AG09309 (cell line): Measurements from ENCODE around the gene NKAP.
A peak's percentile ranks its signal among the peaks of the same experiment; 100 is the strongest.

Source experiments
- DNase-seq: peaks from one replicate; pipeline ENCODE4 v3.0.0-alpha.2; 2010; ENCODE audit warnings: low read depth
- H3K4me3 ChIP-seq: 2 replicates; pipeline ENCODE4 v1.5.1; 2011; ENCODE audit warnings: mild to moderate bottlenecking, low read depth, low read length, moderate library complexity; ENCODE audit not compliant: control insufficient read depth
- CTCF ChIP-seq: IDR thresholded peaks from 2 replicates; pipeline ENCODE4 v1.5.1; 2011; ENCODE audit warnings: mild to moderate bottlenecking, low read depth, low read length, inconsistent platforms; ENCODE audit not compliant: insufficient read depth, control insufficient read depth; ENCODE audit errors: missing control alignments

The NKAP gene

GRCh38 chrX:119871245-119871598, 72.3 kb downstream of the NKAP start:
- H3K4me3 ChIP-seq, result peak overlapping the region; percentile 66
- no peak for TF ChIP-seq CTCF
- DNase-seq, result no peak
